ENCODE data around the gene BUB1. TPM values are rescaled to one million over a fixed set of nuclear protein-coding genes. Genes with fewer than 3 reads are reported as not detected.
A peak's percentile ranks its signal among the peaks of the same experiment; 100 is the strongest.

The BUB1 gene
- total and polyA plus RNA-seq, 9 of the 15 experiments (the other 6 are each of a cell fraction or from before 2014, with no cell fraction given): 73.4 to 247 (median 118) TPM

DNA sequence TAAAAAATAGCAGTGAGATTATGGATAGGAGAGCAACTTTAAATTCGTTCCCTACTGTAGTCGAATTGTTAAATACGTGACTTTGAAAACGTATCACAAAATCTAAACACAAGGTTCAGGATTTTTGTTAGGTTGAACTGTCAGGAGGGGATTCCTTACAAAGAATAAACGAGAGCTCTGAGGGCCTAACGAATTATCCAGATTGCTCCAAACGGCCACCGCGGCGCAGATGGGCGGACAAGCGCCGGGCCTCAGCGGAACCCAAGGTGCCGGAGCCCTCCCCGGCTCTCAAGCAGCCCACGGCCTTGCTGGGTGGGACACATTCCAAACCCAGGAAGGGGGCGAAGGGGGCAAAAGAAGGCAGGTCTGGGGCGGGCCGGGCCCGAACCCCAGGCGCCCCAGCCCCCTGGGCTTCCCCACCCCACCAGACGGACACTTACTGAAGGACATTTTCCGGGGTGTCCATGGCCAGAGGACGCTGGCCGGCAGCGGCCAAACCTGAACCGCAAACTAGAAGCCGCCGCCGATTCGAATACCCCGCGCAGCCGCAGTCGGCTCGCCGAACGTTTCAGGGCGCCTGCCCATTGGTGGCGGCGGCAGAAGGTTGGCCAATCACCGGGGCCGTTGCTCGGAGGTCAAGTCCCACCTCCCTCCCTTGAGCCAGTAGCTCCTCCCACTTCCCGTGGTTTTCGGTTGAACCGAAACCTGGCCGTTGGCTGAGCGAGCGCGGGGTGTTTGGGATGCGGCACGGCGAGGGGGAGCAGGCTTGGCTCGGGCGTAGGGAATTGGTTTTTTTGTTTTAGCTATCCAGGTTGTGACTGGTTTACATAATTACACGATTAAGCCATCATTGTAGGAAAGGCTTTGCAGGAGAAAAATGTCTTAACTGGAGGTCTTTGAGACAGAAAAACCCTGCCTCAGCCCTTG, at the start of gene BUB1 (continued):
- TF ChIP-seq, protein P1, sequence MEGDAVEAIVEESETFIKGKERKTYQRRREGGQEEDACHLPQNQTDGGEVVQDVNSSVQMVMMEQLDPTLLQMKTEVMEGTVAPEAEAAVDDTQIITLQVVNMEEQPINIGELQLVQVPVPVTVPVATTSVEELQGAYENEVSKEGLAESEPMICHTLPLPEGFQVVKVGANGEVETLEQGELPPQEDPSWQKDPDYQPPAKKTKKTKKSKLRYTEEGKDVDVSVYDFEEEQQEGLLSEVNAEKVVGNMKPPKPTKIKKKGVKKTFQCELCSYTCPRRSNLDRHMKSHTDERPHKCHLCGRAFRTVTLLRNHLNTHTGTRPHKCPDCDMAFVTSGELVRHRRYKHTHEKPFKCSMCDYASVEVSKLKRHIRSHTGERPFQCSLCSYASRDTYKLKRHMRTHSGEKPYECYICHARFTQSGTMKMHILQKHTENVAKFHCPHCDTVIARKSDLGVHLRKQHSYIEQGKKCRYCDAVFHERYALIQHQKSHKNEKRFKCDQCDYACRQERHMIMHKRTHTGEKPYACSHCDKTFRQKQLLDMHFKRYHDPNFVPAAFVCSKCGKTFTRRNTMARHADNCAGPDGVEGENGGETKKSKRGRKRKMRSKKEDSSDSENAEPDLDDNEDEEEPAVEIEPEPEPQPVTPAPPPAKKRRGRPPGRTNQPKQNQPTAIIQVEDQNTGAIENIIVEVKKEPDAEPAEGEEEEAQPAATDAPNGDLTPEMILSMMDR (IDR thresholded peaks at IDR 0.05 in 2 of 3, conservative IDR thresholded peaks at IDR 0.05 in 1 of 3; ENCODE audit: insufficient read depth in 2 of 3, low read depth in 1 of 3, low read length in 3 of 3): no peak
- no peak for TF ChIP-seq FOXJ3 (CRISPR knock-in tag; IDR thresholded peaks at IDR 0.05)
- TF ChIP-seq, protein P2, sequence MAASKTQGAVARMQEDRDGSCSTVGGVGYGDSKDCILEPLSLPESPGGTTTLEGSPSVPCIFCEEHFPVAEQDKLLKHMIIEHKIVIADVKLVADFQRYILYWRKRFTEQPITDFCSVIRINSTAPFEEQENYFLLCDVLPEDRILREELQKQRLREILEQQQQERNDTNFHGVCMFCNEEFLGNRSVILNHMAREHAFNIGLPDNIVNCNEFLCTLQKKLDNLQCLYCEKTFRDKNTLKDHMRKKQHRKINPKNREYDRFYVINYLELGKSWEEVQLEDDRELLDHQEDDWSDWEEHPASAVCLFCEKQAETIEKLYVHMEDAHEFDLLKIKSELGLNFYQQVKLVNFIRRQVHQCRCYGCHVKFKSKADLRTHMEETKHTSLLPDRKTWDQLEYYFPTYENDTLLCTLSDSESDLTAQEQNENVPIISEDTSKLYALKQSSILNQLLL (CRISPR knock-in tag; IDR thresholded peaks at IDR 0.05; ENCODE audit: borderline replicate concordance): no peak
- no peak for TF ChIP-seq KAT8 (IDR thresholded peaks at IDR 0.05; ENCODE audit: low read depth)
- no peak for TF ChIP-seq ATF1 (CRISPR knock-in tag; IDR thresholded peaks at IDR 0.05)
- TF ChIP-seq ATF1 (tag; IDR thresholded peaks at IDR 0.05): no peak; the same call in 1 of the 2 replicates
- TF ChIP-seq ZNF561 (CRISPR knock-in tag; conservative IDR thresholded peaks at IDR 0.05): no peak
- TF ChIP-seq ZNF778 (CRISPR knock-in tag; IDR thresholded peaks at IDR 0.05): no peak
- TF ChIP-seq POLR2A (conservative IDR thresholded peaks at IDR 0.05): peak; percentile 98
- TF ChIP-seq, protein P3, sequence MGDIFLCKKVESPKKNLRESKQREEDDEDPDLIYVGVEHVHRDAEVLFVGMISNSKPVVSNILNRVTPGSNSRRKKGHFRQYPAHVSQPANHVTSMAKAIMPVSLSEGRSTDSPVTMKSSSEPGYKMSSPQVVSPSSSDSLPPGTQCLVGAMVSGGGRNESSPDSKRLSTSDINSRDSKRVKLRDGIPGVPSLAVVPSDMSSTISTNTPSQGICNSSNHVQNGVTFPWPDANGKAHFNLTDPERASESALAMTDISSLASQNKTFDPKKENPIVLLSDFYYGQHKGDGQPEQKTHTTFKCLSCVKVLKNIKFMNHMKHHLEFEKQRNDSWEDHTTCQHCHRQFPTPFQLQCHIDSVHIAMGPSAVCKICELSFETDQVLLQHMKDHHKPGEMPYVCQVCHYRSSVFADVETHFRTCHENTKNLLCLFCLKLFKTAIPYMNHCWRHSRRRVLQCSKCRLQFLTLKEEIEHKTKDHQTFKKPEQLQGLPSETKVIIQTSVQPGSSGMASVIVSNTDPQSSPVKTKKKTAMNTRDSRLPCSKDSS (IDR thresholded peaks at IDR 0.05; ENCODE audit: low read depth, partially characterized antibody): no peak
- TF ChIP-seq TAL1 (IDR thresholded peaks at IDR 0.05): no peak
- TF ChIP-seq TCF3 (CRISPR knock-in tag; IDR thresholded peaks at IDR 0.05): no peak
- no peak for TF ChIP-seq SP2 (IDR thresholded peaks at IDR 0.05; ENCODE audit: extremely low read depth, low read depth, low read length, poor library complexity, severe bottlenecking)
- TF ChIP-seq, protein P4, sequence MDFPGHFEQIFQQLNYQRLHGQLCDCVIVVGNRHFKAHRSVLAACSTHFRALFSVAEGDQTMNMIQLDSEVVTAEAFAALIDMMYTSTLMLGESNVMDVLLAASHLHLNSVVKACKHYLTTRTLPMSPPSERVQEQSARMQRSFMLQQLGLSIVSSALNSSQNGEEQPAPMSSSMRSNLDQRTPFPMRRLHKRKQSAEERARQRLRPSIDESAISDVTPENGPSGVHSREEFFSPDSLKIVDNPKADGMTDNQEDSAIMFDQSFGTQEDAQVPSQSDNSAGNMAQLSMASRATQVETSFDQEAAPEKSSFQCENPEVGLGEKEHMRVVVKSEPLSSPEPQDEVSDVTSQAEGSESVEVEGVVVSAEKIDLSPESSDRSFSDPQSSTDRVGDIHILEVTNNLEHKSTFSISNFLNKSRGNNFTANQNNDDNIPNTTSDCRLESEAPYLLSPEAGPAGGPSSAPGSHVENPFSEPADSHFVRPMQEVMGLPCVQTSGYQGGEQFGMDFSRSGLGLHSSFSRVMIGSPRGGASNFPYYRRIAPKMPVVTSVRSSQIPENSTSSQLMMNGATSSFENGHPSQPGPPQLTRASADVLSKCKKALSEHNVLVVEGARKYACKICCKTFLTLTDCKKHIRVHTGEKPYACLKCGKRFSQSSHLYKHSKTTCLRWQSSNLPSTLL (IDR thresholded peaks at IDR 0.05): no peak
- TF ChIP-seq, protein P5, sequence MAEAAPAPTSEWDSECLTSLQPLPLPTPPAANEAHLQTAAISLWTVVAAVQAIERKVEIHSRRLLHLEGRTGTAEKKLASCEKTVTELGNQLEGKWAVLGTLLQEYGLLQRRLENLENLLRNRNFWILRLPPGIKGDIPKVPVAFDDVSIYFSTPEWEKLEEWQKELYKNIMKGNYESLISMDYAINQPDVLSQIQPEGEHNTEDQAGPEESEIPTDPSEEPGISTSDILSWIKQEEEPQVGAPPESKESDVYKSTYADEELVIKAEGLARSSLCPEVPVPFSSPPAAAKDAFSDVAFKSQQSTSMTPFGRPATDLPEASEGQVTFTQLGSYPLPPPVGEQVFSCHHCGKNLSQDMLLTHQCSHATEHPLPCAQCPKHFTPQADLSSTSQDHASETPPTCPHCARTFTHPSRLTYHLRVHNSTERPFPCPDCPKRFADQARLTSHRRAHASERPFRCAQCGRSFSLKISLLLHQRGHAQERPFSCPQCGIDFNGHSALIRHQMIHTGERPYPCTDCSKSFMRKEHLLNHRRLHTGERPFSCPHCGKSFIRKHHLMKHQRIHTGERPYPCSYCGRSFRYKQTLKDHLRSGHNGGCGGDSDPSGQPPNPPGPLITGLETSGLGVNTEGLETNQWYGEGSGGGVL (CRISPR knock-in tag; IDR thresholded peaks at IDR 0.05): no peak
- peak; percentile 98 for TF ChIP-seq CC2D1A (IDR thresholded peaks at IDR 0.05)

All from K562 (cell line).